HEK293T (cell line): ENCODE measurements around the gene SEC22C.

Experiments used
- BHLHE40 ChIP-seq: fragments of 450-650 bp; IDR thresholded peaks from 2 replicates; pipeline ENCODE4 v1.6.1; 2016; ENCODE audit warnings: mild to moderate bottlenecking, moderate library complexity, borderline replicate concordance
- ELF4 ChIP-seq: fragments of 450-650 bp; IDR thresholded peaks from 2 replicates; pipeline ENCODE4 v1.6.1; 2017; ENCODE audit warnings: antibody characterized with exemption
- FOXK2 ChIP-seq: fragments of 450-650 bp; IDR thresholded peaks from 2 replicates; pipeline ENCODE4 v1.6.1; 2016; ENCODE audit warnings: mild to moderate bottlenecking
- FOXM1 ChIP-seq: fragments of 450-650 bp; IDR thresholded peaks from 2 replicates; pipeline ENCODE4 v1.6.1; 2017; ENCODE audit warnings: mild to moderate bottlenecking, borderline replicate concordance
- NFRKB ChIP-seq: fragments of 450-650 bp; IDR thresholded peaks from 2 replicates; pipeline ENCODE4 v1.6.1; 2016; ENCODE audit warnings: mild to moderate bottlenecking, moderate library complexity
- SP1 ChIP-seq: fragments of 450-650 bp; IDR thresholded peaks from 2 replicates; pipeline ENCODE4 v1.6.1; 2017
- SUZ12 ChIP-seq: fragments of 450-650 bp; IDR thresholded peaks from 2 replicates; pipeline ENCODE4 v1.6.1; 2016; ENCODE audit warnings: mild to moderate bottlenecking
- TARDBP ChIP-seq: fragments of 450-650 bp; IDR thresholded peaks from 2 replicates; pipeline ENCODE4 v1.6.1; 2016

GRCh38 chr3:42505128-42505848 is 76.5 kb downstream of the SEC22C start:
- no peak for TF ChIP-seq SP1
- TF ChIP-seq NFRKB: no peak
- no peak for TF ChIP-seq ELF4
- TF ChIP-seq BHLHE40: no peak
- no peak for TF ChIP-seq FOXK2
- TF ChIP-seq FOXM1: no peak
- no peak for TF ChIP-seq TARDBP
- no peak for TF ChIP-seq SUZ12
